HG03558 (cell line): ENCODE data around the gene DSCAML1.

ENCODE experiments used
- ATAC-seq: cut with Tn5 transposase; IDR thresholded peaks from one replicate; pipeline ENCODE4 v1.9.1; 2021; ENCODE audit warnings: moderate number of reproducible peaks; ENCODE audit not compliant: unreplicated experiment; ENCODE audit errors: extremely low read depth

Gene DSCAML1, protein sequence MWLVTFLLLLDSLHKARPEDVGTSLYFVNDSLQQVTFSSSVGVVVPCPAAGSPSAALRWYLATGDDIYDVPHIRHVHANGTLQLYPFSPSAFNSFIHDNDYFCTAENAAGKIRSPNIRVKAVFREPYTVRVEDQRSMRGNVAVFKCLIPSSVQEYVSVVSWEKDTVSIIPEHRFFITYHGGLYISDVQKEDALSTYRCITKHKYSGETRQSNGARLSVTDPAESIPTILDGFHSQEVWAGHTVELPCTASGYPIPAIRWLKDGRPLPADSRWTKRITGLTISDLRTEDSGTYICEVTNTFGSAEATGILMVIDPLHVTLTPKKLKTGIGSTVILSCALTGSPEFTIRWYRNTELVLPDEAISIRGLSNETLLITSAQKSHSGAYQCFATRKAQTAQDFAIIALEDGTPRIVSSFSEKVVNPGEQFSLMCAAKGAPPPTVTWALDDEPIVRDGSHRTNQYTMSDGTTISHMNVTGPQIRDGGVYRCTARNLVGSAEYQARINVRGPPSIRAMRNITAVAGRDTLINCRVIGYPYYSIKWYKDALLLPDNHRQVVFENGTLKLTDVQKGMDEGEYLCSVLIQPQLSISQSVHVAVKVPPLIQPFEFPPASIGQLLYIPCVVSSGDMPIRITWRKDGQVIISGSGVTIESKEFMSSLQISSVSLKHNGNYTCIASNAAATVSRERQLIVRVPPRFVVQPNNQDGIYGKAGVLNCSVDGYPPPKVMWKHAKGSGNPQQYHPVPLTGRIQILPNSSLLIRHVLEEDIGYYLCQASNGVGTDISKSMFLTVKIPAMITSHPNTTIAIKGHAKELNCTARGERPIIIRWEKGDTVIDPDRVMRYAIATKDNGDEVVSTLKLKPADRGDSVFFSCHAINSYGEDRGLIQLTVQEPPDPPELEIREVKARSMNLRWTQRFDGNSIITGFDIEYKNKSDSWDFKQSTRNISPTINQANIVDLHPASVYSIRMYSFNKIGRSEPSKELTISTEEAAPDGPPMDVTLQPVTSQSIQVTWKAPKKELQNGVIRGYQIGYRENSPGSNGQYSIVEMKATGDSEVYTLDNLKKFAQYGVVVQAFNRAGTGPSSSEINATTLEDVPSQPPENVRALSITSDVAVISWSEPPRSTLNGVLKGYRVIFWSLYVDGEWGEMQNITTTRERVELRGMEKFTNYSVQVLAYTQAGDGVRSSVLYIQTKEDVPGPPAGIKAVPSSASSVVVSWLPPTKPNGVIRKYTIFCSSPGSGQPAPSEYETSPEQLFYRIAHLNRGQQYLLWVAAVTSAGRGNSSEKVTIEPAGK (N-terminal part only)

DNA sequence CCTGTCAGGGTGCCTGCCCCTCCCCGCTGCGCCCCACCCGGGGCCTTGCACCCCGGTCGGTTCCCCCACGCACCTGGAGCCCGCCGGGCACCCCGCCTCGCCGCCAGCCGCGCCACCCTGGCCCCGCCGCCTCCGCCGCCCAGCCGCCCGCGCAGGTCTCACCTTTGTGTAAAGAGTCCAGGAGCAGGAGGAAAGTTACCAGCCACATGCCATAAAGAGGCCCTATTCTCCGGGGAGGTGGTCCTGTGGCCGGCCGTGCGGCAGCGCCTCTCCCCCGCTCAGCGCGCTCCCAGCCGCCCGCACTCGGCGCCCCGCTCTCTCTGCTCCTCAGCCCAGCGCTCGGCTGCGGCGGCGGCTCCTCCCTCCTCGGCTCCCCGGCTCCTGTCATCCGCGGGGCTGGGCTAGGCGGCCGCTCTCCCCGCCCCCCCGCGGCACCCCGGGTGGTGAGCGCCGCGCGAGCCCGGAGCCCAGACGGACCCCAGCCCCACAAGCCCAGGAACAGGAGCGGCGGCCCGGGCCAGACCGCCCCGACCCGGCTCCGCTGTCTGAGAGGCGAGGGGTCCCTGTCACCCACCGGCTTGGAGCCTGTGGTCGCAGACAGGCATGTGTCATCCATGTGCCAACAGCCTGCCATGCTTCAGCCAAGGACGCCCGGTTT, at the start of gene DSCAML1:
Gene DSCAML1, minus strand, starts transcription at position 345 of the 658 bp plus-strand sequence. Its CDS starts 137 bp downstream, at position 208.
- ATAC-seq: no peak

DNA sequence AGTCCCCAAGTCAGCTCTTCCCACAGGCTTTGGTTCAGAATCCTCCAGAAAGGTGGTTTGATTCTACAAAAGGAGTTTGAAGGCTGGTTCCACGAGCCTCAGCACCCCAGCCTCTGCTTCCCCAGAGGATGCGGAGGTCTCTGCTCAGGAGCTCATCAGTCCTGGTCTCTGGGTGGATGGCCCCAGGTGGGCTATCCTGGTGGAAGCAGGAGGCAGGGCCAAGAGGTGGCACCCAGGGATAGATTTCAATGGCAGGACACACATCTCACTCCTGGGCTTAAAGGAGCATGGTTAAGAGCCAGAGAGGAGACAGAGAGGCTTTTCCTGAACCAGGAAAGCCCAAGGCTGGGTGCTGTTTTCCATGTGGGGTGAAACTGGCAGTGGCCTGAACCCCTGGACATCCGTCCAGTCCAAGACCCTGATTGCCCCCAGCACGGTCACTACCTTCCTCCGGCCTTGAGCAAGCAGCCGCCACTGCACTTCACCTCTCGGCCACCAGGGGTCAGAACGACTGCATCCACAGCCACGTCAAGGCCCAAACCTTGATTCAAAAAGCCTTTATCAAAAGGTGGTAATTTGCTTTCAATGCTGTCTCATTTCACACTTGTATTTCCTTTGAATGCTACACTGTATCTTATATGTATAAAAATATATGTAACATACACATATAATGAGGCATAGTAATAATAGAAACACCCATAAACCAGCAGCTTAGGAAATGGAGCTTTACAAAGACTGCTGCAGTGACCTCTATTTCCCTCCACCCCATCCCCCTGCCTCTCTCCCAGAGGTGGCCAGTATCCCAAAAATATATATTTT, 46.9 kb upstream of the DSCAML1 start:
- no peak for ATAC-seq

DNA sequence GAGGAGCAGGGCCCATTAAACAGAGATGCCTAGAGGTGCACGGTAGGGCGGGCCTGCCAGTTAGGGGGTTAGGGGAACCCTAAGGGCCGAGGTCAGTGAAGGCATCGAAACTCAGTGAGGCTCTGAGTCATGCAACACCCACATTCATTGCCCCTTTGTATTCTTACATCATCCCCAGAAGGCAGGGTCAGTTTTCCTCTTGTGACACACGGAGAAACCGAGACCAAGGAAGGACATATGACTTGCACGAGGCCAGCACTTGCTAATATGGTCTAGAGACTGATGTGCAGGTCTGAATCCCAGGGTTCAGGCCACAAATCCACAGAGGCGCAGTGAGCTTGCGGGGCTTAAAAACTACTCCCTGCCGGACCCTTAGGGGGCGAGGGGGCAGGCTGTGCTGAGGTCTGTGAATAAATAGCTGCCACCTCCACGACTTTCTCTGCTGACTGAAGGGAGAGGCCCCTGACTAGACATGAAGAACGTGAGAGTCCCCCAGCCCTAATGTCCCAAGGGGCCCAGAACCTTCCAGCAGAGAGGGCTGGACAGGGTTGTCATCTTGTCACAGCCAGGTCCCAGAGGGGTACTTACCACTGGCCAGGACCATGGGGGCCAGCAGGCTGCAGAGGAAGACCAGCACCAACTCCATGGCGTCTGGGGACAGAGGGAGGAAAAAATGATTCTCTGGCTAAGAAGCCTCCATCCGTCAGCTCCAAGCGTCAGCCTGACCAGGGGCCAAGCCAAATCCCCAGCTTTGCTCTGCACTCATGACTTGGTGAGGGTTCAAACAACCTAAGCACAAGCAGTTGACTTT, 45.3 kb upstream of the DSCAML1 start:
- no peak for ATAC-seq

DNA sequence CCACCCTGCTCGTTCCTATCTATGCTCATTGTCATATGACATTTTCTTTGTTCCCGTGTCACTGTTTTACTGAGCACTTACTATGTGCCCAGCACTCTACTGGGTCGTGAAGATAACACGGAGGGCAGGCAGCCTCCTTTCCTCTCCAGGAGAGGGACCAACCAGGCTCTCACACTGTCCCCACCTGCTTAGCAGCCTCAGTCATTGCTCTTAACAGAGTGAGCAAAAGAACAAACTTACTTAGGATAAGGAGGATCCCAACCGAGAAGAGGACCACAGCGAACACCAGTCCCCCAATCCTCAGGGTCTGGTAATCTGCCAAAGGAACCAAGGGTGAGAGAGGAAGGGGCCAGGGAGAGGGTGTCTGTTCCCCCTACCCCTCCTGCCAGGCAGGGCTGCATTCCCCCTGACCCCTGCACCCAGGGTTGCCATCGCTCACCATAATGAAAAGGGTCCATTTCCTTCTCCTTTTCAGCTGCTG, 44.6 kb upstream of the DSCAML1 start:
- no peak for ATAC-seq

DNA sequence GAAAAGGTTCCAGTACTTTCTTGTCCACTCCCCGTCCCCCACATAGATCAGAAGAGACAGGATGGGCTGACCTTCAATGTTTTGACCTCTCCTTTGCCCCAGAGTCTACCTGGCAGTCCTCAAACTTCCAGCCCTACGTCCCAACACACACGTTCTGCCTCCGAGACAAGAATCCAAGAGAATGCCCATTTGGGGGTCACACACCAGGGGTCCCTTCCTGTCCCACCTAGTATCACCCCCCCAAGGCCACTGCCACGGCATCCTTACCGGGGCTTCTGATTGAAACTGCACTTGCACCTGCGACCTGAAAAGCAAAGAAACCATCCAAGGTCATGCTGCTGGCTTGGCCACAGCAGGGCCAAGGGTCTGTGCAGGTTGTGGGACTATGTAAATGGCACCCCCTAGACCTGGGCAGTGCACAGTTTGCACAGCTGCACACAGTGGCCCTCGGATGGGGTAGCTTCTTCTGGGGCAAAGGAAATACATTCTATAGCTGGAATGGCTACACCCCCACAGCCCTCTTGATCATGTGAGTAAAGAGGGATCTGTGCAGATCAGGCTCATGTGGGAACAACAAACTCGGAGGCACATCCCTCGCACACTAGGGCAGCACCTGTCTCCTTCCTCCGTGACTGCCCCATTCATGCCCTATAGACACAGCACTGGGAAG, 44.0 kb upstream of the DSCAML1 start:
- no peak for ATAC-seq

DNA sequence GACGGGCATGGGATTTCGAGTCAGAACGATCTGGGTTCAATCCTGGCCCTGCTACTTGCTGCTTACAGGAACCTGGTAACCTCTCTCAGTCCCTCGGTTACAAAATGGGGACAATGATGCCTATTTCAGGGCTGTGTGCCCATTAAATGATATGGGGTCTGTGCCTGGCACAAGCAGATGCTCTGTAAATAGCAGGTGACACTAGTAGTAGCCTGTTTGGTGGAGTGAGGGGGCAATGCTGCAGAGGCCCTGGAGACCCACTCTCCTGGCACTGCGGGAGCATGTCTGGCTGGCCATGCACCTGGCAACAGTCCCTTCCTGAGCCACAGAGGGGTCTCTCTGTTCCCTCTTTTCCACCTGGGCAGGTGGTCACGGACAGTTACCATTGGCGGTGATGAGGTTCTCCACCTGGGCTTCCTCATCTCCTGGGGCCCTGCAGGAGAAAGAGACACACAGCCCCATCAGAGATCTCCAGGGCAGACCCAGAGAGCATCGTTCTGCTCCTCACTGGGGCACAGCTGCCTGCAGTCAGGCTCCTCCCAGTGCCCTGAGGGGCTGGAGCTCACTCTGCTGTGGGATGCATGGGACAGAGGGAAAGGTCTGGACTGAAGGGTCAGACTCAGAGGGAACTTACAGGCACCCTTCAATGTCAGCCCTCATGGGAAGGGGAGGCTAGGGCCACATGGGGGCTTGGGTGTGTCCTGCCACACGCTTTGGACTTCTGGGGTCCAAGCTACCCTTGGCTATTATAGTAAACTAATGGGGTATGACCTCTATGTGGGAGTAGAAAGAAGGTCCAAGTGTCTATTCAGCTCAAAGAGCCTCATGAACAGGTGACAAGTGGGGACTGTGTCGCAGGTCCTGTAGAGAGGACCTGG, 43.2 kb upstream of the DSCAML1 start:
- ATAC-seq: no peak

DNA sequence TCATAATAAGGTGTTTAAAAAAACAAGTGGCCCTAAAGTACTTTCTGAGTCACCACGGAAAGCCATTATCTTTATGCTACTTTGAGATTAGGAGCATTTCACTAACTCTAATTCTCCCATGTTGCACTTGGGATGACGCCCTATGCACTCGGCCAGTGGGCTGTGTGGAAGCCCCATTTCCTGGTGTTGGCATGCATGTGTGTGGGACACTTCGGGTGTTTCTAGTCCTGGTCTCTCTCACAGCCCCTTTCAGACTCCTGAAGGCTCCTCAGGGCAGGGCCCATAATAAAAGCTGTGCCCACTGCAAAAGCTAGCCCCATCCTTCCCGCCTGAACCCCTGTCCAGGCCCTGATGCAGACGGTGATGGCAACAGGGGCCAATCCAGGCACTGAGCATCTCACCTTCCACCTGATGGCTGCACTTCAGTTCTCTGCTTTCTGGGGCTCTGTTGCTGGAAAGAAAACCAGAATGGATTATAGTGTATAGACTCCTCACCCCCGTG, 42.4 kb upstream of the DSCAML1 start:
- no peak for ATAC-seq

DNA sequence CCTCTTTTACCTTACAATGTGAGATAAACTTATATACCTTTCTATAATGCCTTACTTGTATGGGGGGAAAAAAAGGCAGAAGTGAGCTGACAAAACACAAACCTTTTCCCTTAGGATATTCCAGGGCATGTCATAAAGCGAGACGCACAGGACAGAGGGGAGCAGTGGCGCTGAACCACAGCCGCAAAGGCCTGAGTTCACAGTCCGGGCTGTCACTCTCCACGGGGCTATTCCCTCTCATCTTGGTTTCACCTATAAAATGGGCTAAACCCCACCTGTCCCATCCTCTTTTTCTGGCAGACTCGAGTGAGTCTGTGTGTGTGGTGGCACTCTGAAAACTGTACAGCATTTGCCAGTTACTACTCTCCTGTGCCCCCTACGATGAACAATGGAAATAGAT, 41.9 kb upstream of the DSCAML1 start:
- ATAC-seq: no peak

DNA sequence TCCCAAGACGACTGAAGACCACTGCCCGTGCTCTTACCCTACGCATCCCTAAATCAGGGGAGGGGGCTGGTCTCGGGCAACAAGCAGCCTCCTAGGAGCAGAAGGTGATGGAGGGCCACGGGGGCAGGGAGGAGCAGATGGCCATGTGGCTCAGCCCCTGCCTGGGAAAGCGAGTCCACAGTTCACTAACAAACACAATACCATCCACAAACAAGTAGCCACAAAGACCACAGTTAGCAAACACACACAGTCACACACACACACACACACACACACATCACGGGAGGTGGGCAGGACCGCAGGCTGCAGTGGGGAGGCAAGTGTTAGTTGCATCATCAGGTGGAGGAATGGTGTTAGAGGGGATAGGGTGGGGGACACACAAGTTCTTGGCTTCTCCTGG, 40.8 kb upstream of the DSCAML1 start:
- no peak for ATAC-seq

DNA sequence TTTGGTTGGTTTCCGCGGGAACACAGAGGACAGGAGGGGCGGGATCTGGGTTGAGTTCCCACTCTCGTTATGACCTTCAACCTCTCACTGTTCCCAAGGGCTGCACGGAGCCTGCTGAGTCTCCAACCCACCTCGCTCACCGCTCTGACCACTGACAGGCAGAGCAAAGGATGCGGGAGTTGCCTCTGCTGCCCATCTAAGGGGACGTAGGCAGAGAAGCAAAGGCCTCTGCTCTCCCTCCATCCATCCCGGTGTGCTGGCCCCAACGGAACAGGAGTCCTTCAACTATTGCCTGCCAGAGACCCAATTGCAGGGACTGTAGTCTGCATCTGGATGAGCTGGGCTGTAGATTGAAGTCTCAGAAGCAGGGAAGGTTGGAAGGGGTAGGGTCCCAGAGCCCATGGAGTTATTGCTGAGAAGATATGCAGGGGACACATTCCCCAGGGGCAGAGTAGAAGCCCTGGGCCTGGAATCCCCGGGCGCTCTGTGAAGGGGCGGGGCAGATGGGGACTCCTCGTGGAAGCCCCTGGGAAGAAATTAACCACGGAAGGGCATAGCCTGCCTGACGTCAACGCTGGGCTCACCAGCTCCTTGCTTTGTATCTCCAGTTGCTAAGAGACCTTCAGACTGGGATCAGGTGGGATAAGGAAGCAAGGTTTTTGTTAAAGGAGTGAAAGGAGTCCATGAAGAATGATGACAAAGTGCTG, 40.2 kb upstream of the DSCAML1 start:
- ATAC-seq: no peak

DNA sequence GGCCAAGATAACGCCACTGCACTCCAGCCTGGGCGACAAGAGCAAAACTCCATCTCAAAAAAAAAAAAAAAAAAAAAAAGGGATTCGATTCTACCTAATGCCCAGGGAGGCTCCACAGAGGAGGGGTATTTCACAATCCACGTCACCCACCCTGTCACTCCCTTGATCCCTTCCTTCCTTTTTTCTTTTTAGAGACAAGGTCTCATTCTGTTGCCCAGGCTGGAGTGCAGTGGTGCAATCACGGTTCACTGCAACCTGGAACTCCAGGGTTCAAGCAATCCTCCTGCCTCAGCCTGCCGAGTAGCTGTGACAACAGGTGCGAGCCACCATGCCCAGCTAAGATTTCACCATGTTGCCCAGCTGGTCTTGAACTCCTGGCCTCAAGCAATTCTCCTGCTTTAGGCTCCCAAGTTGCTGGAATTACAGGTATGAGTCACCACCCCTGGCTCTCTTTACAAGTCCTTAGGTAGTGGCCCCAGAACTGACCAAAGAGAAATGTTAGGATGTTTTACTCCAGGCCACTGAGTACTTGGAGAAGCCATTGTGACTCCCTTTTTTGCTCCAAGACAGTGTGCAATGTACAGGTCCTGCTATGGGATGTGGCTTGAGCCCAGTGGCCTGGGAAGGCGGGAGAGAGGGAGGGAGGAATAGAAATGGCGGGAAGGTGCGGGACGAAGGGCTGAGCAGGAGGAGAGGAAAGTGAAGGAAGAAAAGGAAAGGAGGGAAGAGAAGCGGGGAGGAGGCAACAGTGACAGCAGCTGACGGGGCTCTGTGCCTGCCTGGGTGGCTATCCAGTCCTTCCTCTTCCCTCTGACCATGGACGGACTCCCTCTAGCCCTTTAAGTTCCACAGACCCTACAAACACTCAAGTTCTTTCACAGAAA, 39.3 kb upstream of the DSCAML1 start:
- no peak for ATAC-seq

DNA sequence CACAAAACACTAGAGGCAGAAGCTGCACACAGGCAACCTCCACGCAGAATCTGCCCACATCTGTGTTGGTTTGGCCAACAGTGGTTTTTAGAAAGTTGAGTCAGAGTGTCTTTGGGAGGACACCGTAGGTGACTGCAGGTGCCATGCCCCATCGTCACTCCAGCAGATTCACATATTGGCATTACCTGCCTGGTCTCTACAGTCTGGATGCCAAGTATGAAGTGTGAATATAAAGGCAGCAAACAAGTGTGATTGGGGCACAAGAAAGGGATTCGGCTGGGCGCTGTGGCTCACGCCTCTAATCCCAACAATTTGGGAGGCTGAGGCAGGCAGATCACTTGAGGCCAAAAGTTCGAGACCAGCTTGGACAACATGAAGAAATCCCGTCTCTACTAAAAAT, 38.6 kb upstream of the DSCAML1 start:
- ATAC-seq: no peak

DNA sequence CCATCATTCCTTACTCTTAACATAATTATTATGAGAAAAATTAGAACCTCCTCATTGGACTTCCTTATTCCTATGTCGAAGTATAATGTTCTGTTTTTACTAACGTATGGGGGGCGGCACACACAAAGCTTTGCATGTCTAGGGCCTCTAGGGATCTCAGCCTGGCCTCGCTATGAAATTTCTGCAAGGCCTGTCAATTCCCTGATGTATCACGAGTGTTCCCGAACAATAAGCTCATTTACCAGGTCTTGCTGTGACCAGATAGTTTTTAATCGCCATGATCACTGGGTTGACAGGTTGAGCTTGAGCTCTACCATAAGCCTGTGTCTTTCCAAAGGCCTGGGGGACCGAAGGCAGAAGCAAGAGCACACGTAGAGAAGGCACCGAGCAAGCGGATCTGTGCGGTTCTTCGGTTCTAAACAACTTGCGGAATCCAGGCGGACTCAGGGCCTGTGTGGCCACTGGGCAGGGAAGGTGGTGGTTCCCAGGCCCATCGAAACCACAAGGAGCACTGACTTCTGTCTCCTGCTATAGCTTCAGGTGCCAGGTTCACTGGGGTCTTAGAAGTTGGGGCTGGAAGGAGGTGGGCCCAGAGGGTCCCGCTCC, 37.9 kb upstream of the DSCAML1 start:
- ATAC-seq: no peak

DNA sequence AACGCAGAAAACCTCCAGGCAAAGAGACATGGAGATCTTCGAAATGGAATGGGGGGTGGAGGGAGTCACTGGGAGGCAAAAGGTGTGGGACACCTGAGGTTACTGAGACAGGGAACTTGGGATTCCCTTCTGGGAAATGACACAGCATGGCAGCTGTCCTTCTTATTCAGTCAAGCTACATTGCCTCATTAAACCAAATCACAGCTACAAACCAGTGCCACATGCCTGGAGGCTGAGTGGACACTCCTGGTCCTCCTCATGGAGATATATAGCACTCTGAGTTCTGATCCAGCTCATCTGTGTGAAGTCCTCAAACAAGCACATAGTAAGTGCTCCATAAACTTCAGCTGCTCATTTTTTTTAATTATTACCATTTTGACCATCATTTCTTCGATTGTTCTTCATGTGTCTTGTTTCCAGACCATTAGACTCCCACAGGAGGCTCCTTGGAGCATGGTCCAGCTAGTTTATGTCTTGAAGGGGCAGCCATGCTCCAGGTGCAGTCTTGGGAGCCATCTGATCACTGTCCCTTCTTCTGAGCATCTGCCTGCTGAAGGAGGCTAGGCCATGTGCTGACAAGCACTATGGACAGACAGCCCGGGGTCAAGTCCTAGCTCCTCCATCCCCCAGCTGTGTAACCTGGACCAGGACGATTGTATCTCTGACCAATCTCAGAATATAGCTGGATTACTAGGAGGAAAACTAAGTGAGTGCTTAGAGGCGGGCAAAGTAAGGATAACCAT, 37.2 kb upstream of the DSCAML1 start:
- no peak for ATAC-seq
